CD4-positive, alpha-beta T cell treated with Interleukin-17A for 4 hours (primary cell): Measurements from ENCODE around the gene WDR13.
A peak's percentile ranks its signal among the peaks of the same experiment; 100 is the strongest.
"Not testable (repeated sequence)": the region's sequence is repeated elsewhere in the genome, so short reads cannot be mapped to it uniquely, and the experiment has no call there.

Experiments used
- DNase-seq: peaks from one replicate; pipeline ENCODE4 v3.0.0-alpha.2; 2020; ENCODE audit warnings: mixed read lengths

WDR13 gene

GRCh38 chrX:48597353-48598264, at the start of gene WDR13:
Gene WDR13 (plus strand): TSS chrX:48597492. CDS start chrX:48597997, 505 bp downstream.
- DNase-seq, result peak; percentile 94

- DNase-seq, result no peak
Observed at GRCh38 chrX:48548871-48549270, 48.4 kb upstream of the WDR13 start.

GRCh38 chrX:48555731-48556325, 41.5 kb upstream of the WDR13 start:
- not testable (repeated sequence) for DNase-seq

GRCh38 chrX:48558271-48558670, 39.0 kb upstream of the WDR13 start:
- no peak for DNase-seq

- DNase-seq, result no peak
Observed at GRCh38 chrX:48559636-48560035, 37.7 kb upstream of the WDR13 start.

- no peak for DNase-seq
Observed at GRCh38 chrX:48560056-48560455, 37.2 kb upstream of the WDR13 start.

GRCh38 chrX:48560681-48561080, 36.6 kb upstream of the WDR13 start:
- no peak for DNase-seq

GRCh38 chrX:48569958-48570357, 27.3 kb upstream of the WDR13 start:
- no peak for DNase-seq

GRCh38 chrX:48573690-48574269, 23.5 kb upstream of the WDR13 start:
- peak; percentile 32 for DNase-seq

- DNase-seq, result peak; percentile 91
Observed at GRCh38 chrX:48574270-48575266, 22.7 kb upstream of the WDR13 start, which contains the start of gene RBM3. Gene RBM3 (plus strand): TSS chrX:48574484. CDS start chrX:48575181, 697 bp downstream.

GRCh38 chrX:48575642-48576041, 21.6 kb upstream of the WDR13 start:
- no peak for DNase-seq

GRCh38 chrX:48576108-48576507, 21.2 kb upstream of the WDR13 start:
- DNase-seq, result no peak

- DNase-seq, result no peak
Observed at GRCh38 chrX:48578661-48579128, 18.6 kb upstream of the WDR13 start.

- no peak for DNase-seq
Observed at GRCh38 chrX:48579259-48579658, 18.0 kb upstream of the WDR13 start.

- DNase-seq, result no peak
Observed at GRCh38 chrX:48580662-48581061, 16.6 kb upstream of the WDR13 start.

- DNase-seq, result no peak
Observed at GRCh38 chrX:48584698-48585097, 12.6 kb upstream of the WDR13 start.

GRCh38 chrX:48589482-48590162, 7.7 kb upstream of the WDR13 start:
- no peak for DNase-seq

- DNase-seq, result no peak
Observed at GRCh38 chrX:48590203-48591103, 6.8 kb upstream of the WDR13 start.

GRCh38 chrX:48591255-48591791, 6.0 kb upstream of the WDR13 start:
- DNase-seq, result no peak

- DNase-seq, result no peak
Observed at GRCh38 chrX:48592971-48593370, 4.3 kb upstream of the WDR13 start.
